SK-N-SH treated with all-trans-retinoic acid at 6 μM for 48 hours (cell line): Measurements from ENCODE around the gene INPP4B.

Experiments used
- ATAC-seq: fragments of 200-7000 bp; cut with Tn5 transposase; 3 replicates; pipeline ENCODE4 v1.9.1; 2020; ENCODE audit warnings: mild to moderate bottlenecking, moderate library complexity
- ARNTL ChIP-seq: fragments of 450-650 bp; formaldehyde crosslinking; IDR thresholded peaks from 2 replicates; pipeline ENCODE4 v1.5.0; 2020; ENCODE audit warnings: low read depth, mild to moderate bottlenecking, moderate library complexity, borderline replicate concordance
- BACH2 ChIP-seq: fragments of 250-450 bp; sonication (Bioruptor Pico); IDR thresholded peaks from 2 replicates; pipeline ENCODE4 v1.9.0; 2021; ENCODE audit warnings: mild to moderate bottlenecking, borderline replicate concordance
- CREB5 ChIP-seq: fragments of 250-450 bp; sonication (Bioruptor Pico); IDR thresholded peaks from 2 replicates; pipeline ENCODE4 v1.5.1; 2020; ENCODE audit warnings: low read depth, mild to moderate bottlenecking, moderate library complexity
- CSDC2 ChIP-seq: fragments of 250-450 bp; sonication (Bioruptor Pico); IDR thresholded peaks from 2 replicates; pipeline ENCODE4 v1.5.0; 2020; ENCODE audit warnings: mild to moderate bottlenecking, moderate library complexity
- CSRNP3 ChIP-seq: fragments of 250-450 bp; sonication (Bioruptor Pico); IDR thresholded peaks from 2 replicates; pipeline ENCODE4 v1.5.1; 2021; ENCODE audit warnings: mild to moderate bottlenecking, moderate library complexity
- ESRRG ChIP-seq: fragments of 250-450 bp; sonication (Bioruptor Pico); IDR thresholded peaks from 2 replicates; pipeline ENCODE4 v1.6.1; 2021; ENCODE audit warnings: mild to moderate bottlenecking
- PATZ1 ChIP-seq: fragments of 250-450 bp; sonication (Bioruptor Pico); IDR thresholded peaks from 2 replicates; pipeline ENCODE4 v1.8.0; 2020; ENCODE audit warnings: mild to moderate bottlenecking, moderate library complexity, borderline replicate concordance
- RARB ChIP-seq: fragments of 250-450 bp; sonication (Bioruptor Pico); IDR thresholded peaks from 2 replicates; pipeline ENCODE4 v1.8.0; 2021; ENCODE audit warnings: mild to moderate bottlenecking, moderate library complexity
- SNAI2 ChIP-seq: fragments of 250-450 bp; sonication (Bioruptor Pico); IDR thresholded peaks from 2 replicates; pipeline ENCODE4 v1.5.0; 2020; ENCODE audit warnings: mild to moderate bottlenecking, moderate library complexity
- TCF4 ChIP-seq: fragments of 250-450 bp; sonication (Bioruptor Pico); IDR thresholded peaks from 2 replicates; pipeline ENCODE4 v1.8.0; 2021; ENCODE audit warnings: mild to moderate bottlenecking, moderate library complexity, borderline replicate concordance
- TOX ChIP-seq: fragments of 250-450 bp; sonication (Bioruptor Pico); IDR thresholded peaks from 2 replicates; pipeline ENCODE4 v1.8.0; 2021; ENCODE audit warnings: mild to moderate bottlenecking, moderate library complexity, borderline replicate concordance
- ZFP3 ChIP-seq: fragments of 250-450 bp; sonication (Bioruptor Pico); IDR thresholded peaks from 2 replicates; pipeline ENCODE4 v1.5.0; 2020; ENCODE audit warnings: mild to moderate bottlenecking, moderate library complexity
- ZFP30 ChIP-seq: fragments of 450-650 bp; formaldehyde crosslinking; IDR thresholded peaks from 2 replicates; pipeline ENCODE4 v1.5.0; 2022; ENCODE audit warnings: mild to moderate bottlenecking, moderate library complexity
- ZNF565 ChIP-seq: fragments of 450-650 bp; formaldehyde crosslinking; conservative IDR thresholded peaks from 2 replicates; pipeline ENCODE4 v1.5.0; 2020; ENCODE audit warnings: low read depth, mild to moderate bottlenecking, moderate library complexity
- ZNF70 ChIP-seq: fragments of 450-650 bp; formaldehyde crosslinking; IDR thresholded peaks from 2 replicates; pipeline ENCODE4 v1.5.0; 2020; ENCODE audit warnings: mild to moderate bottlenecking, moderate library complexity
- TF ChIP-seq, protein P1 (sequence below): fragments of 250-450 bp; sonication (Bioruptor Pico); IDR thresholded peaks from 2 replicates; pipeline ENCODE4 v1.5.0; 2020; ENCODE audit warnings: mild to moderate bottlenecking, moderate library complexity
- TF ChIP-seq, protein P2 (sequence below): fragments of 250-450 bp; sonication (Bioruptor Pico); IDR thresholded peaks from 2 replicates; pipeline ENCODE4 v1.8.0; 2021; ENCODE audit warnings: low read depth, mild to moderate bottlenecking, moderate library complexity, borderline replicate concordance

The INPP4B gene

GRCh38 chr4:142021761-142022160 lies 824.3 kb downstream of the INPP4B start:
- no peak for ATAC-seq
- TF ChIP-seq PATZ1 (CRISPR knock-in tag) (no peak), ZNF70 (CRISPR knock-in tag) (no peak), TCF4 (CRISPR knock-in tag) (no peak), BACH2 (CRISPR knock-in tag) (no peak), CSRNP3 (CRISPR knock-in tag) (no peak), ZNF565 (CRISPR knock-in tag) (no peak), ESRRG (no peak), CSDC2 (CRISPR knock-in tag) (no peak), SNAI2 (CRISPR knock-in tag) (no peak), CREB5 (CRISPR knock-in tag) (no peak), TOX (CRISPR knock-in tag) (no peak), ZFP3 (CRISPR knock-in tag) (no peak)
- TF ChIP-seq, protein P1, sequence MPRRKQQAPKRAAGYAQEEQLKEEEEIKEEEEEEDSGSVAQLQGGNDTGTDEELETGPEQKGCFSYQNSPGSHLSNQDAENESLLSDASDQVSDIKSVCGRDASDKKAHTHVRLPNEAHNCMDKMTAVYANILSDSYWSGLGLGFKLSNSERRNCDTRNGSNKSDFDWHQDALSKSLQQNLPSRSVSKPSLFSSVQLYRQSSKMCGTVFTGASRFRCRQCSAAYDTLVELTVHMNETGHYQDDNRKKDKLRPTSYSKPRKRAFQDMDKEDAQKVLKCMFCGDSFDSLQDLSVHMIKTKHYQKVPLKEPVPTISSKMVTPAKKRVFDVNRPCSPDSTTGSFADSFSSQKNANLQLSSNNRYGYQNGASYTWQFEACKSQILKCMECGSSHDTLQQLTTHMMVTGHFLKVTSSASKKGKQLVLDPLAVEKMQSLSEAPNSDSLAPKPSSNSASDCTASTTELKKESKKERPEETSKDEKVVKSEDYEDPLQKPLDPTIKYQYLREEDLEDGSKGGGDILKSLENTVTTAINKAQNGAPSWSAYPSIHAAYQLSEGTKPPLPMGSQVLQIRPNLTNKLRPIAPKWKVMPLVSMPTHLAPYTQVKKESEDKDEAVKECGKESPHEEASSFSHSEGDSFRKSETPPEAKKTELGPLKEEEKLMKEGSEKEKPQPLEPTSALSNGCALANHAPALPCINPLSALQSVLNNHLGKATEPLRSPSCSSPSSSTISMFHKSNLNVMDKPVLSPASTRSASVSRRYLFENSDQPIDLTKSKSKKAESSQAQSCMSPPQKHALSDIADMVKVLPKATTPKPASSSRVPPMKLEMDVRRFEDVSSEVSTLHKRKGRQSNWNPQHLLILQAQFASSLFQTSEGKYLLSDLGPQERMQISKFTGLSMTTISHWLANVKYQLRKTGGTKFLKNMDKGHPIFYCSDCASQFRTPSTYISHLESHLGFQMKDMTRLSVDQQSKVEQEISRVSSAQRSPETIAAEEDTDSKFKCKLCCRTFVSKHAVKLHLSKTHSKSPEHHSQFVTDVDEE, result no peak
- TF ChIP-seq, protein P2, sequence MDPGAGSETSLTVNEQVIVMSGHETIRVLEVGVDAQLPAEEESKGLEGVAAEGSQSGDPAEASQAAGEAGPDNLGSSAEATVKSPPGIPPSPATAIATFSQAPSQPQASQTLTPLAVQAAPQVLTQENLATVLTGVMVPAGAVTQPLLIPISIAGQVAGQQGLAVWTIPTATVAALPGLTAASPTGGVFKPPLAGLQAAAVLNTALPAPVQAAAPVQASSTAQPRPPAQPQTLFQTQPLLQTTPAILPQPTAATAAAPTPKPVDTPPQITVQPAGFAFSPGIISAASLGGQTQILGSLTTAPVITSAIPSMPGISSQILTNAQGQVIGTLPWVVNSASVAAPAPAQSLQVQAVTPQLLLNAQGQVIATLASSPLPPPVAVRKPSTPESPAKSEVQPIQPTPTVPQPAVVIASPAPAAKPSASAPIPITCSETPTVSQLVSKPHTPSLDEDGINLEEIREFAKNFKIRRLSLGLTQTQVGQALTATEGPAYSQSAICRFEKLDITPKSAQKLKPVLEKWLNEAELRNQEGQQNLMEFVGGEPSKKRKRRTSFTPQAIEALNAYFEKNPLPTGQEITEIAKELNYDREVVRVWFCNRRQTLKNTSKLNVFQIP, result no peak

- no peak for ATAC-seq
- TF ChIP-seq PATZ1 (CRISPR knock-in tag) (no peak), ZFP30 (CRISPR knock-in tag) (no peak), ARNTL (CRISPR knock-in tag) (no peak), CSRNP3 (CRISPR knock-in tag) (no peak), ZNF70 (CRISPR knock-in tag) (no peak), CREB5 (CRISPR knock-in tag) (no peak), BACH2 (CRISPR knock-in tag) (no peak), RARB (no peak), ZNF565 (CRISPR knock-in tag) (no peak)
- TF ChIP-seq, protein P2, result no peak
Observed at GRCh38 chr4:142021181-142021580, 824.9 kb downstream of the INPP4B start.
